ENCODE measurements around the gene CMIP.

CMIP gene

GRCh38 chr16:81447383-81448101 is 2.9 kb downstream of the CMIP start:
- TF ChIP-seq, protein P1, sequence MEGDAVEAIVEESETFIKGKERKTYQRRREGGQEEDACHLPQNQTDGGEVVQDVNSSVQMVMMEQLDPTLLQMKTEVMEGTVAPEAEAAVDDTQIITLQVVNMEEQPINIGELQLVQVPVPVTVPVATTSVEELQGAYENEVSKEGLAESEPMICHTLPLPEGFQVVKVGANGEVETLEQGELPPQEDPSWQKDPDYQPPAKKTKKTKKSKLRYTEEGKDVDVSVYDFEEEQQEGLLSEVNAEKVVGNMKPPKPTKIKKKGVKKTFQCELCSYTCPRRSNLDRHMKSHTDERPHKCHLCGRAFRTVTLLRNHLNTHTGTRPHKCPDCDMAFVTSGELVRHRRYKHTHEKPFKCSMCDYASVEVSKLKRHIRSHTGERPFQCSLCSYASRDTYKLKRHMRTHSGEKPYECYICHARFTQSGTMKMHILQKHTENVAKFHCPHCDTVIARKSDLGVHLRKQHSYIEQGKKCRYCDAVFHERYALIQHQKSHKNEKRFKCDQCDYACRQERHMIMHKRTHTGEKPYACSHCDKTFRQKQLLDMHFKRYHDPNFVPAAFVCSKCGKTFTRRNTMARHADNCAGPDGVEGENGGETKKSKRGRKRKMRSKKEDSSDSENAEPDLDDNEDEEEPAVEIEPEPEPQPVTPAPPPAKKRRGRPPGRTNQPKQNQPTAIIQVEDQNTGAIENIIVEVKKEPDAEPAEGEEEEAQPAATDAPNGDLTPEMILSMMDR (IDR thresholded peaks at IDR 0.05; ENCODE audit: low read length, missing control alignments): no peak
- DNase-seq (ENCODE audit: low read depth): no peak

GRCh38 chr16:81448154-81449131 is 3.8 kb downstream of the CMIP start:
- no peak for DNase-seq (ENCODE audit: low read depth)
- TF ChIP-seq, protein P1 (IDR thresholded peaks at IDR 0.05; ENCODE audit: low read length, missing control alignments): no peak
- no peak overlapping the region for H3K4me3 ChIP-seq (replicated peaks; ENCODE audit: low read depth, low read length)

More at GRCh38 chr16:81447383-81448101, 2.9 kb downstream of the CMIP start:
- H3K4me3 ChIP-seq (replicated peaks; ENCODE audit: low read depth, low read length): peak overlapping the region; percentile 69

- H3K4me3 ChIP-seq (replicated peaks; ENCODE audit: low read depth, low read length): no peak overlapping the region
- DNase-seq (ENCODE audit: low read depth): no peak
- TF ChIP-seq, protein P1 (IDR thresholded peaks at IDR 0.05; ENCODE audit: low read length, missing control alignments): no peak
Observed at GRCh38 chr16:81449241-81449640, 4.6 kb downstream of the CMIP start.

GRCh38 chr16:81449899-81450608 is 5.4 kb downstream of the CMIP start:
- TF ChIP-seq, protein P1 (IDR thresholded peaks at IDR 0.05; ENCODE audit: low read length, missing control alignments): no peak

DNA sequence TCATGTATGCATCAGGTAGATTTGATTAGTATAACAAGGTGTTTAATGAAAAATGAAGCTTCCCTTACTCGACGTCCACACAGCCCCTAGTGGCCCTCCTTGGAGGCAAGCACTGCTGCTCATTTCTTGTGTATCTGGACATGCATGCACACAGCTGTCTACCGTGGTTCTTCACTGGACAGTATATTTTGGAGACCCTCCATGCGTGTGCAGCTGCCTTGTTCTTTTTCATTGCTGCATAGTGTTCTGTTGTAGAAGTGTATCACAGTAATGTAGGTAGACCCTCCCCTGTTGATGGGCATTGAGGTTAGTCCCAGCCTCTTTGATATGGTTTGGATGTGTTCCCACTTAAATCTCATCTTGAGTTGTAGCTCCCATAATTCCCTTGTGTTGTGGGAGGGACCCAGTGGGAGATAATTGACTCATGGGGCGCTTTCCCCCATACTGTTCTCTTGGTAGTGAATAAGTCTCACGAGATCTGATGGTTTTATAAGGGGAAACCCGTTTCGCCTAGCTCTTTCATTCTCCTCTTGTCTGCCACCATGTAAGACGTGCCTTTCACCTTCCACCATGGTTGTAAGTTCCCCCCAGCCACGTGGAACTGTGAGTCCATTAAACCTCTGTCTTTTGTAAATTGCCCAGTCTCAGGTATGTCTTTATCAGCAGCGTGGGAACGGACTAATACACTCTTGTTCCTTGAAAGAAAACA is 6.3 kb downstream of the CMIP start:
- DNase-seq (ENCODE audit: low read depth): no peak
- no peak overlapping the region for H3K4me3 ChIP-seq (replicated peaks; ENCODE audit: low read depth, low read length)
- TF ChIP-seq, protein P1 (IDR thresholded peaks at IDR 0.05; ENCODE audit: low read length, missing control alignments): no peak

More at GRCh38 chr16:81449899-81450608, 5.4 kb downstream of the CMIP start:
- H3K4me3 ChIP-seq (replicated peaks; ENCODE audit: low read depth, low read length): no peak overlapping the region
- no peak for DNase-seq (ENCODE audit: low read depth)
